GM10847 (cell line): ENCODE data around the gene PHC1.

Experiments used
- POLR2A ChIP-seq: IDR thresholded peaks from 2 replicates; pipeline ENCODE4 v1.6.1; 2011; ENCODE audit not compliant: insufficient read length; ENCODE audit errors: extremely low read depth

The PHC1 gene

DNA sequence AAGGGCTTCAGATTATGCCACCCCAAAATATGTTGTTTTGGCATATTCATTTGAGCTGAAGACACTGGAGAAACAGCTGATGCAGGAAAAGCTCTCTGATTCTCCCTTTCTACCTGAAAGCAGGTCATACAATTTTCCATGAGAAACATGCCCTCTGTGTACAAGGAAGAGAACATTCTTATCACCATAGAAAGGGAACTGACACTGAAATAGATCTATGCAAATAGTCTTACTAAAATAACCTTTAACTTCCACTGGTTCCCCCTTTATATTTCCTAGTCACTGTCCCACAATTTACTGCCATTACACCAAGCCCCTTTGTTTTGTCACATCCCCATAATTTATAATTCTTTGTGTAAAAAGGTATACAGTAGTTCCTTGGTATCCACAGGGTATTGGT is 9.6 kb upstream of the PHC1 start:
- no peak for TF ChIP-seq POLR2A

DNA sequence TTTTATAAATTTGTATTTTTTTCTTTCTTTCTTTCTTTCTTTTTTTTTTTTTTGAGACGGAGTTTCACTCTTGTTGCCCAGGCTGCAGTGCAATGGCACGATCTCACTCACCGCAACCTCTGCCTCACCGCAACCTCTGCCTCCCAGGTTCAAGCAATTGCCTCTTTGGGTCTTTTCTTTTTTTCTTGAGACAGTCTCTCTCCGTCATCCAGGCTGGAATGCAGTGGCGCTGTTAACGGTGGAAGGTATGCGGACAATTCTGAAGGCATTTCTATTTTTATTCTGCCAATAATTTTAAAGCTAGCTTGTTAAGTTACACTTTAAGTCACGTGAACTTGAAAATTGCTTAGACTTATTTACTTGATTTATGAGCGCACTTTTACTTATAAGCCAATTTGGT is 8.8 kb upstream of the PHC1 start:
- TF ChIP-seq POLR2A = no peak

DNA sequence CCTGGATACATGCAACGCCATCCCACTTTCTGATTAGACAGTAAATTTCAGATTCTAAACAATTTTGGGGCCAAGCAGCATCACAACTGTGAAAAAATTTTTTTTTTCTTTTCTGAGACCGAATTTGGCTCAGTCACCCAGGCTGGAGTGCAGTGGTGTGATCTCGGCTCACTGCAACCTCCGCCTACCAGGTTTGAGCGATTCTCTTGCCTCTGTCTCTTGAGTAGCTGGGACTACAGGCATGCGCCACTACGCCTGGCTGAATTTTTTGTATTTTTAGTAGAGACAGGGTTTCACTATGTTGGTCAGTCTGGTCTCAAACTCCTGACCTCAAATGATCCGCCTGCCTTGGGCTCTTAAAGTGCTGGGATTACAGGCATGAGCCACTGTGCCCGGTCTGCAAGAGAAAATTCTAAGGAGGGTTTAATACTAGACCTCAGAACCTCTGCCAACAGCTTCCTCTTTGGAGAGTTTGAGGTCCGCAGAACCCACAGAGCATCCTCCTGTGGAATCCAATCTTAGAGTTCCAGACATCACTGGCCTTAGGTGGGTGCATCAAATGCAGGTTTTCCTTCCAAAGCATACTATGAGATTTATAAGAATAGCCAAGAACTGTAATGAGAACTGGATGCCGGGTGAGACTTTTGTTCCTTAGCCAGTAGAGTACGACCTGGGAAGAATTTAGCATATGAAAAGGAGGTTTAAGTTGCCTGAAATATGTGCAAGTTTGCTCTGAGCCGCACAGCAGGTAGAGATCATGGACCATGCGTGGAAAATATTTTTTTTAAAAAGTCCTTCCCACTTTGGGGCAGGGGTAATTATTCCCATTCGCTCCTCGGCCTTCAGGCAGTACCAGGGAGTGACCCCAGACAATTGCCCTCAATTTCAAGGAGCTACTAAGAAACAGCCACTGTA is 7.8 kb upstream of the PHC1 start:
- no peak for TF ChIP-seq POLR2A

DNA sequence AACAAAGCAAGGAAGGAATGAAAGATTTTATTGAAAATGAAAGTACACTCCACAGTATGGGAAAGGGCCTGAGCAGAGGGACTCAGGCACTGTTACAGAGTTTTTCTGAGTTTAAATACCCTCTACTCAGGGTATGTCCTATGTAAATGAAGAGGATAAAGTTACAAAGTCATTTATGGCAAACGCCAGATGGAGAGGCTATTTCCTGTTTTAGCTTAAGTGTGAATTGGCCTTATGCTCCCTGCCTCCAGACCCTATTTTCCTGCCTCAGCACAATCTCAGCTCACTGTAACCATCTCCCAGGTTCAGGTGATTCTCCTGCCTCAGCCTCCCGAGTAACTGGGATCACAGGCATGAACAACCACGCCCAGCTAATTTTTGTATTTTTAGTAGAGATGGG is 6.8 kb upstream of the PHC1 start:
- no peak for TF ChIP-seq POLR2A

DNA sequence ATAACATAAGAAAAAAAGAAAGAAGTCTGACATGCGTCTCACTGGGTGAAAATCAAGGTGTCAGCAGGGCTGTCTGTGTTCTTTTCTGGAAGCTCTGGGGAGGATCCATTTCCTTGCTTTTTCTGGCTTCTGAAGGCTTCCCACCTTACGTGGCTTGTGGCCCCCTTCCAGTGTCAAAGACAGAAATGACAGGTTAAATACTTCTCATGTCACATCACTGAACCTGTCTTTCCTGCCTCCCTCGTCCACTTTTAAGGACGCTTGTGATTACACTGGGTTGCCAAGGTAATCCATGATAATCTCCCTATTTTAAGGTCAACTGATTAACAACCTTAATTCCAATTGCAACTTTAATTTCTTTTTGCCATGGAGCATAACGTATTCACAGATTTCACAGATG is 4.6 kb upstream of the PHC1 start:
- TF ChIP-seq POLR2A = no peak

GRCh38 chr12:8911606-8912268 is 2.6 kb upstream of the PHC1 start:
- no peak for TF ChIP-seq POLR2A

- no peak for TF ChIP-seq POLR2A
Observed at GRCh38 chr12:8912914-8913313, 1.4 kb upstream of the PHC1 start.

DNA sequence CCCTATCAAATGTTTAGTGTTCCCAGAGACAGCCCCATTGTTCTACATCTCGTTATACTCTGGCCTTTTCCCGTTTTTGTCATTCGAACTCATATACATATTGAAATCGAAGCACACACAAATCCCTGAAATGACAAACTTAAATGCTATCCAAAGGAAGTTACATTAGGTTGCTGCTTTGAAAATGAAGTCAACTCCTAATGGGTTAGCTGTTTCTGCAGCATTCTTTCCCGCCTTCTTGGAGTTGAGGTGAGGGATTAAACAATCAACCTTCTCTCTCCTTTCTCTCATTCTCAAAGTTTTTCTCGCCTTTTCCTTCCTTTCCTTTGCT is 642 bp upstream of the PHC1 start:
- no peak for TF ChIP-seq POLR2A

DNA sequence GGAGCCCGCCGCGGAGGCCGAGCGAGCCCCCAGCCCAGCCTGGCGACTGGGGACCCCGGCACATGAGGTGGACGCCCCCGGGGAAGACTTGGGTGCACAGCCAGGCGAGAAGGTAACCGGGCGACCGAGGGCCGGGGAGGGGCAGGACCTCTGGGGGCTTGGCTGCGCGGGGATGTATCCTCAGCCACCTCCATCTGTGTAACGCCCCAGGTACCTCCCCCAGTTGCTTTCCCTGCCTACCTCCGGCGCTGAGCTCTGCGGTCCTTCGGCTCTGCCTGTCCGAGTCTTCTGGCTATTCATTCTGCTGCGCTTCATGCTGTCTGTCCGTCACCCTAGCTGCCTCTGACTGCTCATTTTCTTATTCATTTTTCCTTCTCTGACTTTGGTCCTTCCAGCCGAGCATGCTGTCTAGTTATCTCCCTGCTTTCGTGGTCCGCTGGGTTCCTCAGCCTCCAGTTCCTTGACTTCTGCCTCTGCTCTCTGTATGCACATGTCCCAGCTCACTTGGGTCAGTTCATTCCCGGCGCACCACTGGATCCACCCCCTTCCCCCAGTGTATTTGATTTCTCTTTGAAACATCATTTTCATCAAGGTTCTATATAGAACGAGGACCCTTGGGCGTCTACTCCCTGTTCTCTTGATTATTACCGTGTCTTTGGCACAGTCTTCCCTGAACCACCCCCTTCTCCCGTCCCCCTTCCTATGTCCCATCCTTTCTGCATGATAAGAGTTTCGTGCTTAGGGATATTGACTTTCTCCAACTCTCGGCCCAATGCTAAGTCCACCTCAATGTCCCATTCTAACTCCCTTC is 612 bp downstream of the PHC1 start:
- no peak for TF ChIP-seq POLR2A

DNA sequence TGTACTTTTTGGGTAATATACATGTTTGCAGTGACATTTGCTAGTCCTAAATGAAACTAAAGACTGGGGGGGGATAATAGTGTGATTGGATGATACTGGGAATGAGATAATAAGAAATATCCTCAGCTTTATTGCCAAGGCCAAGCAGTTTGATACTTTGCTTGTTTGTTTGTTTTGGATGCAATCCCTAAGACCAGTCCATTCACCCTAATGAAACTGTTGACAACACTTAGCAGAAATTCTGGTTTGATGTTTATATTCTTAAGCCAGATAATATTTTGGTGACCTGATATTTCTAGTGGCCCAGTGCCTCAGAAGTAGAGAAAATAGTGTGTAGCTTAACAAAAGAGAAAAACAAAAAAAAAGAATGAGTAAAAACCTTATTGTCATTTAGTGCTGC is 1.8 kb downstream of the PHC1 start:
- TF ChIP-seq POLR2A = no peak

DNA sequence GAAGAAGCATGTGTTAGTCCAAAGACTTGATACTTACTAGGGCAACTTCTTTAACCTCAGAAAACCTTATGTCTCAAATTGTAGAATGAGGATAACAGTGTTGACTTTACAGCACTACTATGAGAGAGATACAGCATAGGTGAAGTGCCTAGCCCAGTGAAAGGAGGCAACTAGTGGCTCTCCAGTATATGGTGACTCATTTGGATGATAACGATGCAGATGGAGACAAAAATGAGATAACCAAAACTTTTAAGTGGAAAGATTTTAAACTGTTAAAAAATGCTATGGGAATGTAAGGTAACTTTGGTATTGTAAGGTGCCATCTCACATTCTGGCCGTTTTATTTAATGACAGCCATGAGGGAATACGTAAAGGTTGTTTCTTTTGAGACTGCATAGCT is 2.7 kb downstream of the PHC1 start:
- TF ChIP-seq POLR2A = no peak

DNA sequence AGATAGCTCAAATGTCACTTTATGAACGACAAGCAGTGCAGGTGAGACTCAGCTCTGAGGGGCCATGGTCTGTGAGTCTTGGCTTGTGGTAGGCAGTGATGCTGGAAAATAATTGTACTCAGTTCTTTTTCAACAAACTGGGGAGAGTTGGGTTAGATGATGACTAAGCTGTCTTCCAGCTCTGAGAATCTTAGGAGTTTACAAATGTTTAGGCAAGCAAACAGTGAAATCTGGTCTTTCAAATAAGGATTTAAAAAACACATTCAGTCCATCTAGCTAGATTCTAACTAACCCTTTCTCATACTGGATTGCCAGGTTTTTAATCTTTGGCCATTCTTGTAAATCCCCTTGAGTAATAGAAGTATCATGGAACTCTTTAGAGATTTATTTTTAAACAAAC is 3.4 kb downstream of the PHC1 start:
- TF ChIP-seq POLR2A = no peak

- TF ChIP-seq POLR2A = no peak
Observed at GRCh38 chr12:8922544-8922943, 8.2 kb downstream of the PHC1 start.

- TF ChIP-seq POLR2A = no peak
Observed at GRCh38 chr12:8936735-8937134, 22.4 kb downstream of the PHC1 start.

GRCh38 chr12:8941691-8942478 is 27.6 kb downstream of the PHC1 start:
- TF ChIP-seq POLR2A = no peak

GRCh38 chr12:8943565-8944186 is 29.4 kb downstream of the PHC1 start:
- no peak for TF ChIP-seq POLR2A
